ENCODE data around the gene ACKR2. TPM values are rescaled to one million over a fixed set of nuclear protein-coding genes. Genes with fewer than 3 reads are reported as not detected.

The ACKR2 gene
- total and polyA plus RNA-seq, 4 donors: 1.1 to 5.7 (median 3.5) TPM

DNA sequence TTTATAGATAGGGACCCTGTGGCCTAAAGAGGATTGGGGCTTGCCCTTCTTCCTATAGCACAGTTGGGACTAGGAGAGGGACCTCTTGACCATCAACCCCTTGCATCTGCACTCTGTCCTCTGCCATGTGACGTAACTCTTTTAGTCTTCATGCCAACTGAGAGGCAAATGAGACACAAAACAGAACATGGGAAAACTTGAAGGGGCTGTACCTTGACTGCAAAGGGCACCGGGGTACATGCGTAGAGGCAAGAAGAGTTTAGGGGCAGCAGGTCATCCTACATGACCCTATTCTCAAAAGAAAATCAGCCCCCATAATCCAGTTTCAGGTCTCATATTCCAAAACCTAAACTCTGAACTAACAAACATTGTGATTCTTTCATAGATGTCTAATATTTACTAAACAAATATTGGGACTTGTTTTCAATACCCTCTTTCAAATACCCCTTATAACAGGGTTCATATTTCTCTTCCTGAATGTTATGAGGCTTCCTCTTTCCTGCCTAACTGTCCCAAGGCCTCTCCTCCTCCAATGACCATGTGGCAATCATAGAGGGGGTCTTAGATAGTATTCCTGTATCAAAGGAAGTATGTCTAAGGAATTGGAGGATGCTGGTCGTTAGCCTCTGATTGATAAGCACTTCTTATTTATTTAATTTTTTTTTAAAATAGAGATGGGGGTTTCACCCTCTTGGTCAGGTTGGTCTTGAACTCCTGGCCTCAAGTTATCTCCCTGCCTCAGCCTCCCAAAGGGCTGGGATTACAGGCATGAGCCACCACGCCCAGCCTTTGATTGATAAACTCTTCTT lies 20.6 kb downstream of the ACKR2 start:
- DNase-seq (no peak), ATAC-seq (ENCODE audit: insufficient read depth, low FRiP score) (no peak)
- TF ChIP-seq, protein P1, sequence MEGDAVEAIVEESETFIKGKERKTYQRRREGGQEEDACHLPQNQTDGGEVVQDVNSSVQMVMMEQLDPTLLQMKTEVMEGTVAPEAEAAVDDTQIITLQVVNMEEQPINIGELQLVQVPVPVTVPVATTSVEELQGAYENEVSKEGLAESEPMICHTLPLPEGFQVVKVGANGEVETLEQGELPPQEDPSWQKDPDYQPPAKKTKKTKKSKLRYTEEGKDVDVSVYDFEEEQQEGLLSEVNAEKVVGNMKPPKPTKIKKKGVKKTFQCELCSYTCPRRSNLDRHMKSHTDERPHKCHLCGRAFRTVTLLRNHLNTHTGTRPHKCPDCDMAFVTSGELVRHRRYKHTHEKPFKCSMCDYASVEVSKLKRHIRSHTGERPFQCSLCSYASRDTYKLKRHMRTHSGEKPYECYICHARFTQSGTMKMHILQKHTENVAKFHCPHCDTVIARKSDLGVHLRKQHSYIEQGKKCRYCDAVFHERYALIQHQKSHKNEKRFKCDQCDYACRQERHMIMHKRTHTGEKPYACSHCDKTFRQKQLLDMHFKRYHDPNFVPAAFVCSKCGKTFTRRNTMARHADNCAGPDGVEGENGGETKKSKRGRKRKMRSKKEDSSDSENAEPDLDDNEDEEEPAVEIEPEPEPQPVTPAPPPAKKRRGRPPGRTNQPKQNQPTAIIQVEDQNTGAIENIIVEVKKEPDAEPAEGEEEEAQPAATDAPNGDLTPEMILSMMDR (IDR thresholded peaks at IDR 0.05; ENCODE audit: control extremely low read depth, extremely low read depth): no peak
- no peak overlapping the region for H3K4me3 ChIP-seq
- WGBS, 2 donors: 68 to 77% methylated on average over 5 of the region's 5 CpGs
- H3K9ac ChIP-seq (ENCODE audit: insufficient read depth in 1 of 2, low read length in 2 of 2): no peak overlapping the region
- no peaks in the 10 kb centered on the region for H3K36me3 ChIP-seq (ENCODE audit: control insufficient read depth in 4 of 4, insufficient read depth in 4 of 4, low read length in 4 of 4)
- H3K4me1 ChIP-seq (ENCODE audit: control insufficient read depth in 5 of 5, insufficient read depth in 5 of 5, low read length in 5 of 5): no peaks in the 10 kb centered on the region
- H3K9me3 ChIP-seq (ENCODE audit: control insufficient read depth in 4 of 4, insufficient read depth in 3 of 4, low read length in 3 of 4): no peaks in the 10 kb centered on the region
- H3K27me3 ChIP-seq (ENCODE audit: control insufficient read depth in 3 of 3, insufficient read depth in 3 of 3, low read length in 2 of 3): no peaks in the 10 kb centered on the region
- no peak overlapping the region for H3K27ac ChIP-seq (ENCODE audit: low read depth in 1 of 2, low read length in 1 of 2)

DNA sequence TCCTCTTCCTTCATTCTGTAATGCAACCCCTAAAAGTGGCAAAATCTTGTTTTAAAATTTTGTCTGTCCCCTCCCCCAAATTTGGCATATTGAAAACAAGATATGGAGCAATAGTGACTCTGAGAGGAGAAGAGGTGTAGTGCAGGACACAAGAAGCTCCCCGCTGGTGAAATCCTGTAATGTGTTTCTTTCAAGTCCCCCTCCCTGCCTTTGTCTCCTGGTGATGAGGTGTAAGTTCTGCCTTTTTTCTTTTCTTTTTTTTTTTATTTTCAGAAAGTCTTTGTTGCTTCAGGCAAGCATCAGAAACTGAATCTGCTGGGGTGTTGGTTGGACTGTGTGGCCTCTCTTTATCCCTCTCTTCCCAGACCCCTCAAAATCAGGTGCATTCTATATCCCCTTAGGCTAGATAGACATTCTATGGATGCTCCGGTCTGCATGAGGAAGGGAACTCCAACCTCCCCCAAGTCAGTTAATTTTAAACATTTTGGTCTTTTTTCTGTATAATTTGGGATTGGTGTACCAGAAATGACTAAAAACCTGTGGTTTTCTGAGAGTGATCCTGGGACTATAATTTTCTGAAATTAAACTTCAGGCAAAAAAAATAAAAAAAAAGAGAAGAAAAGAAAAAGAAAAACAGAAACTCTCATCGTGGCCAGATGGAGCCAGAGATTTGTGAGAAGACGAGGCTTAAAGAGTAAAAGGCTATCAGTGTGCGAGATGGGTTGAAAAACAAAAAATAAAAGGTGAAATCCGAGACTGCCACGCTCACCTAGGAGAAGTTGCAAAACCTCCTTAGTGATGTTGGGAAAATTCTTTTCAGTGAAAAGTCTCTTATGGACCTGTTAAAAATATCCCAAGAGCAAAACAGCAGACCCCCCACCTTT lies 21.4 kb downstream of the ACKR2 start:
- DNase-seq (peak in 1 of 3 donors; percentile 32), ATAC-seq (ENCODE audit: insufficient read depth, low FRiP score) (no peak)
- no peak overlapping the region for H3K9ac ChIP-seq (ENCODE audit: insufficient read depth in 1 of 2, low read length in 2 of 2)

DNA sequence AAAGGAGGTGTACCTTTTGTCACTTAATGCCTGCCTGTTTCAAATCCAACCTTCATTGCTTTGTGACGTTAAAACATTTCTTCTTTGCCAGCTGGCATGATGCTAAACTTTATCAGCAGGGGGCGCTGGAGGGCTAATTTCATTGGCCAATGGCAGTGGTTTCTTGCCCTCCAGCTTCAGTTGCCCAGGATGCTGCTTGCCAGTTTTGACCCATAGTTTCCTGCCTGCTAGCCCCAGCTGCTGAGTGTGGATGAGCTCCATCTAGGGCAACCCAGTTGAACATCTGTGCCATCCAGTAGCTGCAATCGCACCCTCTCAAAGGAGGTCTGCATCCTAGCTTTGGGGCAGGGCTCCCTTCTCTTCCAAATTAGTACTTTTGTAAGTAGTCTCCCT lies 22.1 kb downstream of the ACKR2 start:
- Histone ChIP-seq H3K27ac (ENCODE audit: low read depth in 1 of 2, low read length in 1 of 2) (no peak overlapping the region), H3K9ac (ENCODE audit: insufficient read depth in 1 of 2, low read length in 2 of 2) (no peak overlapping the region), H3K4me3 (no peak overlapping the region), H3K4me1 (ENCODE audit: control insufficient read depth in 5 of 5, insufficient read depth in 5 of 5, low read length in 5 of 5) (no peaks in the 10 kb centered on the region), H3K36me3 (ENCODE audit: control insufficient read depth in 4 of 4, insufficient read depth in 4 of 4, low read length in 4 of 4) (no peaks in the 10 kb centered on the region), H3K27me3 (ENCODE audit: control insufficient read depth in 3 of 3, insufficient read depth in 3 of 3, low read length in 2 of 3) (no peaks in the 10 kb centered on the region), H3K9me3 (ENCODE audit: control insufficient read depth in 4 of 4, insufficient read depth in 3 of 4, low read length in 3 of 4) (no peaks in the 10 kb centered on the region)
- TF ChIP-seq, protein P1 (IDR thresholded peaks at IDR 0.05; ENCODE audit: control extremely low read depth, extremely low read depth): peak; percentile 70
- peak; percentile 58 for ATAC-seq (ENCODE audit: insufficient read depth, low FRiP score)
- DNase-seq: peak; percentile 65 to 73 (median 67)
- WGBS, 2 donors: 22 to 27% methylated on average over 3 of the region's 3 CpGs

More for the DNA sequence above, 21.4 kb downstream of the ACKR2 start:
- no peak overlapping the region for H3K4me3 ChIP-seq
- WGBS, 2 donors: 41 to 47% methylated on average over 7 of the region's 7 CpGs
- no peaks in the 10 kb centered on the region for H3K27me3 ChIP-seq (ENCODE audit: control insufficient read depth in 3 of 3, insufficient read depth in 3 of 3, low read length in 2 of 3)
- H3K27ac ChIP-seq (ENCODE audit: low read depth in 1 of 2, low read length in 1 of 2): no peak overlapping the region
- H3K36me3 ChIP-seq (ENCODE audit: control insufficient read depth in 4 of 4, insufficient read depth in 4 of 4, low read length in 4 of 4): no peaks in the 10 kb centered on the region
- H3K4me1 ChIP-seq (ENCODE audit: control insufficient read depth in 5 of 5, insufficient read depth in 5 of 5, low read length in 5 of 5): no peaks in the 10 kb centered on the region
- TF ChIP-seq, protein P1 (IDR thresholded peaks at IDR 0.05; ENCODE audit: control extremely low read depth, extremely low read depth): no peak
- no peaks in the 10 kb centered on the region for H3K9me3 ChIP-seq (ENCODE audit: control insufficient read depth in 4 of 4, insufficient read depth in 3 of 4, low read length in 3 of 4)

All from lung (tissue), 12 donors.